Esophagus squamous epithelium (tissue), 5 donors: Measurements from ENCODE around the gene PI4KB. TPM values are rescaled to one million over a fixed set of nuclear protein-coding genes. Genes with fewer than 3 reads are reported as not detected.
A peak's percentile ranks its signal among the peaks of the same experiment; 100 is the strongest.

Source experiments
- DNase-seq: peaks from one replicate; lab custom pipeline; 2025; lab: John Stamatoyannopoulos, UW
- H3K27ac ChIP-seq, 4 donors: fragments of 200-600 bp; sonication (generic); one replicate each; pipeline ENCODE4 v1.5.1; 2016 to 2019; ENCODE audit warnings: mild to moderate bottlenecking in 1 of 4
- H3K27me3 ChIP-seq, 4 donors: fragments of 200-600 bp; sonication (generic); 1 replicate in 3 of 4; 2 replicates in 1 of 4; pipeline versions ENCODE4 v1.5.1 to v1.6.0; 2017 to 2021; ENCODE audit warnings: antibody characterized with exemption in 1 of 4
- H3K36me3 ChIP-seq, 3 donors: fragments of 200-600 bp; sonication (generic); one replicate each; pipeline ENCODE4 v1.5.1; 2016 to 2019
- H3K4me1 ChIP-seq, 3 donors: fragments of 200-600 bp; sonication (generic); one replicate each; pipeline ENCODE4 v1.5.1; 2017 to 2019
- H3K4me3 ChIP-seq, 4 donors: fragments of 200-600 bp; sonication (generic); 1 replicate in 3 of 4; 2 replicates in 1 of 4; pipeline ENCODE4 v1.5.1; 2016 to 2019; ENCODE audit warnings: mild to moderate bottlenecking in 2 of 4, moderate library complexity in 1 of 4
- H3K9me3 ChIP-seq, 3 donors: fragments of 200-600 bp; sonication (generic); one replicate each; pipeline ENCODE4 v1.5.1; 2016 to 2019
- POLR2A ChIP-seq, 4 donors: fragments of 450-650 bp; IDR thresholded peaks; one replicate each; pipeline ENCODE4 v1.6.1; 2017; ENCODE audit warnings: antibody characterized with exemption in 4 of 4, mild to moderate bottlenecking in 4 of 4, moderate library complexity in 3 of 4
- WGBS, 2 donors: methylation state at CpG; one replicate each; pipeline ENCODE4 v1.1.5; 2018; 5-methylcytosine and 5-hydroxymethylcytosine counted together
- intact Hi-C: fragments of 100-400 bp; cut with DNase I; formaldehyde crosslinking; loops from one replicate; pipeline ENCODE4 v1.15.0; 2022
- total RNA-seq, 4 donors: library from RNA; depleted of rRNA; stranded (reverse); fragments of >200 nt; gene quantifications; one replicate each; pipeline ENCODE4 v1.1.0, GENCODE V29; 2016
- TF ChIP-seq, protein P1 (sequence below), 6 experiments: fragments of 450-650 bp in 4 of 6; fragments of 200-600 bp in 2 of 6; sonication (generic) in 2 of 6; IDR thresholded peaks; one replicate each; pipeline ENCODE4 v1.5.1; 2016 to 2019; ENCODE audit warnings: antibody characterized with exemption in 6 of 6, mild to moderate bottlenecking in 4 of 6, moderate library complexity in 4 of 6
- donor health status: DM: yes; HTN: yes; CAD: no.

Gene PI4KB
- total RNA-seq, 4 donors from 2014 or later: 34.0 to 63.4 (median 56.0) TPM

DNA sequence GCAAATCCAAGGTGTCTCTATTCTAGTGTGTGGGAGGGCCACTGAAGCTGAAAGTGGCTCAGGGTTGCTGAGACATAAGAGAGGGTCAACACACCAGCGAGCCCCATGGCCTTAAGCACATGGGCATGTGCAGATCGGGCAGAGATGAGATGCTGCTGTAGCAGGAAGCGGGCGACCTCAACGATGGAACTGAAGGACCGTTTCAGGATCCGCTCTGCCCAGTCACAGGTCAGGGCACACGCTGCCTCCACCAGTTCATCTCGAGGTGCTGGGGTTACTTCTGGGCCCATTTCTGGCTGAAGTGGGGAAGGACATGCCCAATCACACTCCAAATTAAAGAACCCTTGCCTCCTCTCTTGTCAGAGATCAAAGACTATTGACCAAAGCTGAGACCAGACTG, 16.4 kb upstream of the PI4KB start:
- TF ChIP-seq, protein P1, sequence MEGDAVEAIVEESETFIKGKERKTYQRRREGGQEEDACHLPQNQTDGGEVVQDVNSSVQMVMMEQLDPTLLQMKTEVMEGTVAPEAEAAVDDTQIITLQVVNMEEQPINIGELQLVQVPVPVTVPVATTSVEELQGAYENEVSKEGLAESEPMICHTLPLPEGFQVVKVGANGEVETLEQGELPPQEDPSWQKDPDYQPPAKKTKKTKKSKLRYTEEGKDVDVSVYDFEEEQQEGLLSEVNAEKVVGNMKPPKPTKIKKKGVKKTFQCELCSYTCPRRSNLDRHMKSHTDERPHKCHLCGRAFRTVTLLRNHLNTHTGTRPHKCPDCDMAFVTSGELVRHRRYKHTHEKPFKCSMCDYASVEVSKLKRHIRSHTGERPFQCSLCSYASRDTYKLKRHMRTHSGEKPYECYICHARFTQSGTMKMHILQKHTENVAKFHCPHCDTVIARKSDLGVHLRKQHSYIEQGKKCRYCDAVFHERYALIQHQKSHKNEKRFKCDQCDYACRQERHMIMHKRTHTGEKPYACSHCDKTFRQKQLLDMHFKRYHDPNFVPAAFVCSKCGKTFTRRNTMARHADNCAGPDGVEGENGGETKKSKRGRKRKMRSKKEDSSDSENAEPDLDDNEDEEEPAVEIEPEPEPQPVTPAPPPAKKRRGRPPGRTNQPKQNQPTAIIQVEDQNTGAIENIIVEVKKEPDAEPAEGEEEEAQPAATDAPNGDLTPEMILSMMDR (IDR thresholded peaks at IDR 0.05): no peak
- no peak for TF ChIP-seq POLR2A (IDR thresholded peaks at IDR 0.05)
- Histone ChIP-seq H3K27ac (no peak overlapping the region), H3K4me3 (no peak overlapping the region), H3K36me3 (peaks cover 13 to 41% (median 18%) of the 10 kb centered on the region in 3 donors), H3K9me3 (no peaks in the 10 kb centered on the region), H3K4me1 (peaks cover 8 to 36% (median 17%) of the 10 kb centered on the region in 3 donors), H3K27me3 (no peaks in the 10 kb centered on the region)
- WGBS, 2 donors: 63 to 65% methylated on average over 6 to 9 of the region's 9 CpGs
- no peak for DNase-seq
- intact Hi-C loops: loop anchor here (5.0 kb wide), 1 partner anchor 41 kb away; no protein-coding TSS in a partner anchor

- Histone ChIP-seq H3K27me3 (no peaks in the 10 kb centered on the region), H3K4me3 (no peak overlapping the region), H3K4me1 (peaks cover 8 to 30% (median 13%) of the 10 kb centered on the region in 3 donors), H3K9me3 (no peaks in the 10 kb centered on the region), H3K36me3 (peaks cover 13 to 41% (median 18%) of the 10 kb centered on the region in 3 donors), H3K27ac (no peak overlapping the region)
- DNase-seq: no peak
- intact Hi-C loops: loop anchor here (5.0 kb wide), 1 partner anchor 40 kb away; no protein-coding TSS in a partner anchor
- whole genome bisulfite sequencing, 2 donors: 46 to 83% methylated on average over 2 to 5 of the region's 6 CpGs
- TF ChIP-seq POLR2A (IDR thresholded peaks at IDR 0.05): no peak
- TF ChIP-seq, protein P1 (IDR thresholded peaks at IDR 0.05): no peak
Measured at GRCh38 chr1:151342569-151342968, 15.4 kb upstream of the PI4KB start.

- intact Hi-C loops: loop anchor here (5.0 kb wide), 1 partner anchor 40 kb away; no protein-coding TSS in a partner anchor
- Histone ChIP-seq H3K4me3 (no peak overlapping the region), H3K9me3 (no peaks in the 10 kb centered on the region), H3K4me1 (peaks cover 8 to 33% (median 11%) of the 10 kb centered on the region in 3 donors), H3K27ac (no peak overlapping the region), H3K36me3 (peaks cover 13 to 41% (median 18%) of the 10 kb centered on the region in 3 donors), H3K27me3 (no peaks in the 10 kb centered on the region)
- TF ChIP-seq POLR2A (IDR thresholded peaks at IDR 0.05): no peak
- TF ChIP-seq, protein P1 (IDR thresholded peaks at IDR 0.05): no peak
- 92 to 96% methylated on average over 2 of the region's 2 CpGs for WGBS, 2 donors
- DNase-seq: no peak
Measured at GRCh38 chr1:151342021-151342420, 14.8 kb upstream of the PI4KB start.

- 30 to 31% methylated on average over 7 of the region's 7 CpGs for WGBS, 2 donors
- Histone ChIP-seq H3K27ac (peak overlapping the region in 2 of 4 donors; percentile 45 to 47), H3K9me3 (no peaks in the 10 kb centered on the region), H3K27me3 (no peaks in the 10 kb centered on the region), H3K4me1 (peaks cover 4 to 28% (median 7%) of the 10 kb centered on the region in 3 donors), H3K36me3 (peaks cover 13 to 41% (median 18%) of the 10 kb centered on the region in 3 donors), H3K4me3 (no peak overlapping the region)
- DNase-seq: no peak
- intact Hi-C loops: loop anchor here (5.0 kb wide), 1 partner anchor 39 kb away; no protein-coding TSS in a partner anchor
- TF ChIP-seq POLR2A (IDR thresholded peaks at IDR 0.05): no peak
- TF ChIP-seq, protein P1 (IDR thresholded peaks at IDR 0.05): peak; percentile 72 to 80 (median 76)
Measured at GRCh38 chr1:151340870-151341754, 13.9 kb upstream of the PI4KB start.

DNA sequence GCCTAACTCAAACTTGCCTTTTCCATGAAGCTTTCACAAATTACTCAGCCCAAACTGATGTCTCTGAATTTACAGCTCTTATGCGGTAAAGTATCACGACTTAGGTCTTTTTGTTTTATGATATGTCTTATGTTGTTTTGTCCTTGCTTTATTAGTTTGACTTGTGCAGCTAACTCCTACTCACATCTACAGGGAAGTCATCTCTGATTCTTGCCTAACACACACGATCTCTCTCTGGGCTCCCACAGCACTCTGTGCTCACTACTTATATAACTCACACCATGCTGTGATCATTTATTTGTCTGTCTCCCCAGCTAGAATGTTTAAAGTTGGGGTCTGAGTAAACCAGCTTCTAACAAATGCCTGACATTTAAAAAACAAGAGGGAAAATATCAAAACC, 9.3 kb upstream of the PI4KB start:
- Histone ChIP-seq H3K27ac (no peak overlapping the region), H3K4me3 (no peak overlapping the region), H3K27me3 (no peaks in the 10 kb centered on the region), H3K4me1 (peaks cover 0 to 14% (median 3%) of the 10 kb centered on the region in 3 donors), H3K9me3 (no peaks in the 10 kb centered on the region), H3K36me3 (peaks cover 0 to under 1% (median 0%) of the 10 kb centered on the region in 3 donors)
- intact Hi-C loops: no loop called here
- 86 to 89% methylated on average over 3 of the region's 3 CpGs for WGBS, 2 donors
- no peak for TF ChIP-seq POLR2A (IDR thresholded peaks at IDR 0.05)
- TF ChIP-seq, protein P1 (IDR thresholded peaks at IDR 0.05): no peak
- DNase-seq: no peak
